Loucy (cell line): ENCODE data around the gene NTNG1.

Experiments used
- H2AFZ ChIP-seq: fragments of 200-600 bp; sonication (generic); 2 replicates; pipeline ENCODE4 v1.6.0; 2016; ENCODE audit warnings: antibody characterized with exemption, mild to moderate bottlenecking, low read length, moderate library complexity
- H3F3A ChIP-seq: fragments of 200-600 bp; 2 replicates; pipeline ENCODE4 v1.6.0; 2016; ENCODE audit warnings: antibody characterized with exemption, low read depth, mild to moderate bottlenecking
- H3K27me3 ChIP-seq: fragments of 200-600 bp; sonication (generic); 2 replicates; pipeline ENCODE4 v1.6.1; 2014; ENCODE audit warnings: low read length, mild to moderate bottlenecking; ENCODE audit not compliant: insufficient read depth, poor library complexity, severe bottlenecking
- H3K36me3 ChIP-seq: fragments of 200-600 bp; sonication (generic); 2 replicates; pipeline ENCODE4 v1.6.1; 2016; ENCODE audit warnings: low read length; ENCODE audit not compliant: insufficient read depth
- H3K4me1 ChIP-seq: fragments of 200-600 bp; sonication (generic); 2 replicates; pipeline ENCODE4 v1.5.1; 2014; ENCODE audit warnings: low read length, mild to moderate bottlenecking; ENCODE audit not compliant: insufficient read depth, poor library complexity, severe bottlenecking
- H3K4me2 ChIP-seq: fragments of 200-600 bp; sonication (generic); 2 replicates; pipeline ENCODE4 v1.6.0; 2014; ENCODE audit warnings: antibody characterized with exemption, low read length, low read depth, mild to moderate bottlenecking; ENCODE audit not compliant: poor library complexity, severe bottlenecking
- H3K4me3 ChIP-seq: fragments of 200-600 bp; sonication (generic); 2 replicates; pipeline ENCODE4 v1.5.1; 2014; ENCODE audit warnings: low read length, mild to moderate bottlenecking, mixed read lengths; ENCODE audit not compliant: poor library complexity, severe bottlenecking
- H3K79me2 ChIP-seq: fragments of 200-600 bp; sonication (generic); 2 replicates; pipeline ENCODE4 v1.6.1; 2014; ENCODE audit warnings: low read length; ENCODE audit not compliant: insufficient read depth
- H3K9ac ChIP-seq: fragments of 200-600 bp; sonication (generic); 2 replicates; pipeline ENCODE4 v1.6.0; 2014; ENCODE audit warnings: mild to moderate bottlenecking, low read depth, low read length, moderate library complexity; ENCODE audit not compliant: poor library complexity, severe bottlenecking
- H3K9me2 ChIP-seq: fragments of 200-600 bp; sonication (generic); replicated peaks from 2 replicates; pipeline ENCODE4 v1.6.1; 2016; ENCODE audit warnings: low read depth, low read length, mixed read lengths
- H3K9me3 ChIP-seq: fragments of 200-600 bp; sonication (generic); 2 replicates; pipeline ENCODE4 v1.6.1; 2014; ENCODE audit warnings: mild to moderate bottlenecking, antibody characterized with exemption, low read length, low read depth; ENCODE audit not compliant: insufficient read depth
- H4K20me1 ChIP-seq: fragments of 200-600 bp; sonication (generic); 2 replicates; pipeline ENCODE4 v1.6.0; 2014; ENCODE audit warnings: antibody characterized with exemption, low read length, mild to moderate bottlenecking; ENCODE audit not compliant: insufficient read depth, poor library complexity, severe bottlenecking
- CTCF ChIP-seq: fragments of 200-600 bp; sonication (generic); conservative IDR thresholded peaks from 2 replicates; pipeline ENCODE4 v1.5.1; 2014; ENCODE audit warnings: mild to moderate bottlenecking, antibody characterized with exemption, low read length
- EZH2phosphoT487 ChIP-seq: fragments of 200-600 bp; IDR thresholded peaks from 2 replicates; pipeline ENCODE4 v1.6.1; 2018; ENCODE audit warnings: antibody characterized with exemption, mild to moderate bottlenecking, moderate library complexity, borderline replicate concordance

The NTNG1 gene

DNA sequence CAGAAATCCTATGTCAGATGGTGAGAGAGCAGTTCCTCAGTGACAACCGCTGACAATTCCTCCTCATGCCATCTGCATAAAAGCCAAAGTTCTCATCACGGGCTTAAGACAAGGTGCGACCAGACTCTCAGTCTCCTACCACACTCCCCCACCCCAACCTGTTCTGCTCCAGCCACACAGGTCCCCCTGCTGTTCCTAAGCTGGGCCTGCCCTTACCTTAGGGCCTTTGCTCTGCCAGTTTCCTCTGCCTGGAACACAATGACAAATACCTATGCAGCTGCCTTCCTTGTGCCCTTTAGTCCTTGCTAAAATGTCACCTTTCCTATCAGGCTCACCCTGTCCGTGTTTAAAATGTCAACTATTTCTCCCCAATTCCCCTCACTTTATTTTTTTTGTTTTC is 382.2 kb downstream of the NTNG1 start:
- no peak overlapping the region for H3K4me3 ChIP-seq
- no peaks in the 10 kb centered on the region for H3K79me2 ChIP-seq
- H2AFZ ChIP-seq, result no peak overlapping the region
- H3K4me2 ChIP-seq, result no peak overlapping the region
- H3K9me3 ChIP-seq, result no peaks in the 10 kb centered on the region
- H3F3A ChIP-seq, result no peaks in the 10 kb centered on the region
- H3K9me2 ChIP-seq, result no peaks in the 10 kb centered on the region
- no peaks in the 10 kb centered on the region for H4K20me1 ChIP-seq
- H3K9ac ChIP-seq, result no peak overlapping the region
- H3K36me3 ChIP-seq, result no peaks in the 10 kb centered on the region
- no peaks in the 10 kb centered on the region for H3K27me3 ChIP-seq
- TF ChIP-seq CTCF (no peak), EZH2phosphoT487 (no peak)
- H3K4me1 ChIP-seq, result no peaks in the 10 kb centered on the region

GRCh38 chr1:107523736-107524135 is 382.9 kb downstream of the NTNG1 start:
- no peaks in the 10 kb centered on the region for H3K79me2 ChIP-seq
- no peaks in the 10 kb centered on the region for H3F3A ChIP-seq
- H3K4me2 ChIP-seq, result no peak overlapping the region
- no peak overlapping the region for H2AFZ ChIP-seq
- H4K20me1 ChIP-seq, result no peaks in the 10 kb centered on the region
- no peak for TF ChIP-seq CTCF
- TF ChIP-seq EZH2phosphoT487, result no peak
- no peaks in the 10 kb centered on the region for H3K36me3 ChIP-seq
- H3K9ac ChIP-seq, result no peak overlapping the region
- H3K4me1 ChIP-seq, result no peaks in the 10 kb centered on the region
- H3K9me2 ChIP-seq, result no peaks in the 10 kb centered on the region
- no peak overlapping the region for H3K4me3 ChIP-seq
- no peaks in the 10 kb centered on the region for H3K27me3 ChIP-seq
- H3K9me3 ChIP-seq, result no peaks in the 10 kb centered on the region

DNA sequence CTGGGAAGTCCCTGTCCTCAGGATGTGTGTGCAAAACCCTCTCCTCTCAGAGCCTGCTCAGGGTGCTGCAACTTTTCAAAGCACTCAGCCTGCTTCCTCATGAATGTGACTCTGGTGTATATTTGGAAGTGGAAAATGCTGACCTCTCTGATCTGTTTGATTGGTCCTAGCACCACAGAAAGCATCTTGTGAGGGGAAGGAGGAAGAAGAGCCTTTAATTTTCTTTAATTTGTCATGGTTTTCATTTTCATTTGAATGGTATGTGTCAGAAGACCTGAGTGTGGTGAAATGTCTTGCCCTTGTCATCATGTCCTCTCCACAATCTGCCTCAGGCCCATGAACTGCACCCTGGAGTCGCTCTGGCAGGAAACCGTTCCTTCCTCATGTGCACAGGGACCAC is 383.5 kb downstream of the NTNG1 start:
- H3K9me2 ChIP-seq, result no peaks in the 10 kb centered on the region
- no peak overlapping the region for H3K9ac ChIP-seq
- no peak overlapping the region for H3K4me2 ChIP-seq
- H3K79me2 ChIP-seq, result no peaks in the 10 kb centered on the region
- H3K36me3 ChIP-seq, result no peaks in the 10 kb centered on the region
- H3K27me3 ChIP-seq, result no peaks in the 10 kb centered on the region
- no peaks in the 10 kb centered on the region for H3F3A ChIP-seq
- no peak overlapping the region for H3K4me3 ChIP-seq
- no peak overlapping the region for H2AFZ ChIP-seq
- H3K9me3 ChIP-seq, result no peaks in the 10 kb centered on the region
- TF ChIP-seq EZH2phosphoT487 (no peak), CTCF (no peak)
- no peaks in the 10 kb centered on the region for H3K4me1 ChIP-seq
- H4K20me1 ChIP-seq, result no peaks in the 10 kb centered on the region
